B cell (primary cell): Measurements from ENCODE around the gene RAB31. TPM values are rescaled to one million over a fixed set of nuclear protein-coding genes. Genes with fewer than 3 reads are reported as not detected.

Experiments
- ATAC-seq: fragments of 200-7000 bp; cut with Tn5 transposase; one replicate; pipeline ENCODE4 v1.10.0; 2021; ENCODE audit warnings: low read depth, mild to moderate bottlenecking, moderate number of reproducible peaks, moderate library complexity
- CTCF ChIA-PET: fragments of 350-600 bp; sonication (Branson Sonifier 250); formaldehyde crosslinking; loops from one replicate; lab custom pipeline; 2021; ENCODE audit warnings: antibody characterized with exemption, inconsistent platforms; lab: Charles Lee
- POLR2A ChIA-PET: fragments of 350-600 bp; sonication (Branson Sonifier 250); formaldehyde crosslinking; loops from one replicate; lab custom pipeline; 2021; ENCODE audit warnings: antibody characterized with exemption; lab: Charles Lee
- DNase-seq: peaks from one replicate; pipeline ENCODE4 v3.0.0; 2013
- H2AFZ ChIP-seq: 2 replicates; pipeline ENCODE4 v1.6.1; 2012; ENCODE audit warnings: mild to moderate bottlenecking, low read depth, low read length; ENCODE audit not compliant: insufficient read depth, poor library complexity, severe bottlenecking
- H3K27ac ChIP-seq, 2 donors: 1 replicate in 1 of 2; 2 replicates in 1 of 2; pipeline ENCODE4 v1.5.1; 2012 to 2013; ENCODE audit warnings: low read length in 2 of 2, mild to moderate bottlenecking in 2 of 2, moderate library complexity in 1 of 2
- H3K27me3 ChIP-seq, 4 experiments: fragments of 200-600 bp in 1 of 4; sonication (generic) in 1 of 4; replicated peaks in 1 of 4; 1 replicate in 2 of 4; 2 replicates in 2 of 4; pipeline versions ENCODE4 v1.6.1 to v1.7.0; 2013 to 2016; ENCODE audit warnings: low read length in 3 of 4, mild to moderate bottlenecking in 2 of 4, mixed read lengths in 1 of 4, moderate library complexity in 1 of 4; ENCODE audit not compliant: insufficient read depth in 4 of 4, control insufficient read depth in 3 of 4; ENCODE audit errors: control extremely low read depth in 1 of 4
- H3K36me3 ChIP-seq, 2 experiments: replicated peaks in 1 of 2; 1 replicate in 1 of 2; 2 replicates in 1 of 2; pipeline versions ENCODE4 v1.6.1 to v1.7.1; 2013; ENCODE audit warnings: low read length in 1 of 2; ENCODE audit not compliant: insufficient read depth in 2 of 2, control insufficient read depth in 1 of 2; ENCODE audit errors: control extremely low read depth in 1 of 2, extremely low read depth in 1 of 2
- H3K4me1 ChIP-seq, 2 donors: fragments of 200-600 bp in 1 of 2; sonication (generic) in 1 of 2; 1 replicate in 1 of 2; 2 replicates in 1 of 2; pipeline versions ENCODE4 v1.5.1 to v1.6.1; 2013 to 2017; ENCODE audit warnings: low read length in 2 of 2; ENCODE audit not compliant: control insufficient read depth in 2 of 2, insufficient read depth in 2 of 2
- H3K4me2 ChIP-seq: replicated peaks from 2 replicates; pipeline ENCODE3; 2012; ENCODE audit warnings: mild to moderate bottlenecking, low read depth, low read length; ENCODE audit not compliant: poor library complexity, severe bottlenecking
- H3K4me3 ChIP-seq, 5 experiments: fragments of 200-600 bp in 1 of 5; sonication (generic) in 1 of 5; 1 replicate in 3 of 5; 2 replicates in 2 of 5; pipeline versions ENCODE4 v1.5.1 to v1.7.0; 2011 to 2016; ENCODE audit warnings: low read length in 4 of 5, mild to moderate bottlenecking in 4 of 5, low read depth in 2 of 5, control low read depth in 1 of 5, moderate library complexity in 1 of 5; ENCODE audit not compliant: insufficient read depth in 1 of 5; ENCODE audit errors: control extremely low read depth in 1 of 5, extremely low read depth in 1 of 5
- H3K79me2 ChIP-seq: fragments of 200-600 bp; sonication (generic); one replicate; pipeline ENCODE4 v1.6.0; 2016; ENCODE audit warnings: low read length; ENCODE audit not compliant: control insufficient read depth, insufficient read depth
- H3K9ac ChIP-seq: fragments of 200-600 bp; sonication (generic); 2 replicates; pipeline ENCODE4 v1.6.1; 2017; ENCODE audit warnings: mild to moderate bottlenecking, low read length, moderate library complexity
- H3K9me3 ChIP-seq, 3 donors: one replicate each; pipeline versions ENCODE4 v1.6.1 to v1.7.1; 2013; ENCODE audit warnings: low read length in 2 of 3; ENCODE audit not compliant: control insufficient read depth in 2 of 3, insufficient read depth in 1 of 3; ENCODE audit errors: control extremely low read depth in 1 of 3
- H4K20me1 ChIP-seq: 2 replicates; pipeline ENCODE4 v1.6.0; 2012; ENCODE audit warnings: mild to moderate bottlenecking, low read length; ENCODE audit not compliant: insufficient read depth, control insufficient read depth, poor library complexity, severe bottlenecking
- H3K27ac Mint-ChIP-seq: one replicate; pipeline ENCODE4 v1.8.0; 2021; ENCODE audit warnings: mixed read lengths
- H3K27me3 Mint-ChIP-seq: one replicate; pipeline ENCODE4 v1.8.0; 2021; ENCODE audit warnings: mixed read lengths
- H3K4me1 Mint-ChIP-seq: one replicate; pipeline ENCODE4 v1.8.0; 2021; ENCODE audit warnings: mixed read lengths
- H3K4me3 Mint-ChIP-seq: one replicate; pipeline ENCODE4 v1.8.0; 2021; ENCODE audit warnings: mixed read lengths
- H3K9me3 Mint-ChIP-seq: one replicate; pipeline ENCODE4 v1.8.0; 2022; ENCODE audit warnings: mixed read lengths; ENCODE audit not compliant: insufficient read depth
- CTCF ChIP-seq: fragments of 200-600 bp; IDR thresholded peaks from one replicate; pipeline ENCODE4 v1.8.0; 2022; ENCODE audit warnings: antibody characterized with exemption, mild to moderate bottlenecking
- EZH2 ChIP-seq: IDR thresholded peaks from 2 replicates; pipeline ENCODE4 v1.6.1; 2012; ENCODE audit warnings: borderline replicate concordance, low read depth, mild to moderate bottlenecking, moderate library complexity, low read length; ENCODE audit not compliant: insufficient read depth, poor library complexity, severe bottlenecking
- WGBS: methylation state at CpG from one replicate; pipeline ENCODE4 v1.1.5; 2013; ENCODE audit warnings: missing lambda C conversion rate; ENCODE audit not compliant: insufficient coverage; 5-methylcytosine and 5-hydroxymethylcytosine counted together
- intact Hi-C: fragments of 100-400 bp; cut with micrococcal nuclease; formaldehyde crosslinking; loops from one replicate; pipeline ENCODE4 v1.10.0; 2022
- polyA plus RNA-seq: library from polyadenylated mRNA; depleted of rRNA; stranded (reverse); fragments of >200 nt; gene quantifications from 2 replicates; pipeline ENCODE4 v1.2.3, GENCODE V29; 2012
- total RNA-seq, 2 donors: library from RNA; stranded (reverse); fragments of 120-200 nt in 1 of 2; gene quantifications; 1 replicate in 1 of 2; 2 replicates in 1 of 2; pipeline versions ENCODE4 v1.2.3 to v1.2.4, GENCODE V29; 2013 to 2022

RAB31 gene
- total and polyA plus RNA-seq, 2 donors (not counting 1 experiment from before 2014, with no cell fraction given), result 15.5 to 44.6 TPM

GRCh38 chr18:9835113-9835755, 127.1 kb downstream of the RAB31 start:
- Mint-ChIP-seq H3K4me3 (no peak overlapping the region), H3K4me1 (peaks cover 4% of the 10 kb centered on the region), H3K27me3 (no peaks in the 10 kb centered on the region), H3K27ac (no peak overlapping the region), H3K9me3 (no peaks in the 10 kb centered on the region)
- TF ChIP-seq EZH2 (no peak), CTCF (no peak)
- Histone ChIP-seq H3K9me3 (no peaks in the 10 kb centered on the region), H3K4me3 (no peak overlapping the region), H3K79me2 (no peaks in the 10 kb centered on the region), H3K4me2 (no peak overlapping the region), H3K4me1 (no peaks in the 10 kb centered on the region), H3K27me3 (no peaks in the 10 kb centered on the region), H4K20me1 (peaks cover 3% of the 10 kb centered on the region), H3K9ac (no peak overlapping the region), H3K27ac (no peak overlapping the region), H3K36me3 (peaks cover 0 to 16% of the 10 kb centered on the region in 2 experiments), H2AFZ (no peak overlapping the region)
- POLR2A ChIA-PET, result no interaction called here
- ATAC-seq (no peak), DNase-seq (no peak)
- WGBS, result 92% methylated on average over 10 of the region's 11 CpGs
- CTCF ChIA-PET, result no interaction called here
- intact Hi-C loops, result no loop called here

DNA sequence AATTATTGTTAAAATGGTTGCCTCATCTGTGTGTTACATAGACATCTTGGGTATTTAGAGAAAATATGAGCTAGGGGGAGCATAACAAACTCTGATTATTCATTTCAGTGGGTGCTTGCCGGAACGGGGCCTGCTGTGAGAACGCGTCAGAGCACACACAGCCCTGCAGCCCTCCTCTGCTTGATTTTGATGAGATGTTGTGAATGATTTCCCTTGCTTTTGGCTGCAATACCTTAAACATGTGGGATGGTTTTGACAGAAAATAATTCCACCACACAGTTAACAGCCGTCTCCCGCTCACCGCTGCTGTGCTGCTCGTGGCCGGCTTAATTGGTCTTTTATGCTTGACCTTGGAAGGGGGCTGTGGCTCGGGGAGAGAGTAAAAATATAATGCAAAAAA, 127.7 kb downstream of the RAB31 start:
- Histone ChIP-seq H3K36me3 (peaks cover 0 to 16% of the 10 kb centered on the region in 2 experiments), H3K4me3 (no peak overlapping the region), H4K20me1 (peaks cover 3% of the 10 kb centered on the region), H3K4me1 (no peaks in the 10 kb centered on the region), H3K9ac (no peak overlapping the region), H3K4me2 (no peak overlapping the region), H3K9me3 (no peaks in the 10 kb centered on the region), H3K27me3 (no peaks in the 10 kb centered on the region), H3K27ac (no peak overlapping the region), H3K79me2 (no peaks in the 10 kb centered on the region), H2AFZ (no peak overlapping the region)
- ChIA-PET POLR2A (no interaction called here), CTCF (no interaction called here)
- DNase-seq, result no peak
- no peak for TF ChIP-seq EZH2
- no peak for TF ChIP-seq CTCF
- 100% methylated on average over 4 of the region's 10 CpGs for WGBS
- no peaks in the 10 kb centered on the region for H3K9me3 Mint-ChIP-seq
- H3K4me3 Mint-ChIP-seq, result no peak overlapping the region
- no peak overlapping the region for H3K27ac Mint-ChIP-seq
- peaks cover 3% of the 10 kb centered on the region for H3K4me1 Mint-ChIP-seq
- no peaks in the 10 kb centered on the region for H3K27me3 Mint-ChIP-seq
- intact Hi-C loops, result no loop called here
- no peak for ATAC-seq
